AG04449 (cell line): ENCODE results near the gene MON2.

ENCODE experiments used
- CTCF ChIA-PET: fragments of 350-600 bp; formaldehyde crosslinking; extraction: SDS; loops from one replicate; lab custom pipeline; 2021; ENCODE audit warnings: antibody characterized with exemption; lab: Yijun Ruan, JAX
- POLR2A ChIA-PET: fragments of 400-600, 350-600 bp; formaldehyde crosslinking; extraction: SDS; loops from one replicate; lab custom pipeline; 2020; ENCODE audit warnings: antibody characterized with exemption, inconsistent platforms; lab: Yijun Ruan, JAX
- DNase-seq: peaks from one replicate; pipeline ENCODE4 v3.0.0-alpha.2; 2010; ENCODE audit warnings: low read depth, low spot score
- H3K4me3 ChIP-seq: 2 replicates; pipeline ENCODE4 v1.5.1; 2011; ENCODE audit warnings: low read depth, mild to moderate bottlenecking, control low read depth, low read length
- CTCF ChIP-seq: IDR thresholded peaks from one replicate; pipeline ENCODE4 v1.5.1; 2011; ENCODE audit warnings: mild to moderate bottlenecking, moderate library complexity, low read length, control low read depth, inconsistent platforms; ENCODE audit not compliant: insufficient read depth; ENCODE audit errors: missing control alignments

The MON2 gene

GRCh38 chr12:62618319-62618718 lies 151.7 kb downstream of the MON2 start:
- ChIA-PET CTCF (interaction anchor here (0.7 to 1.8 kb wide), 6 partner anchors 12 to 194 kb away, joined by 3 to 6 read pairs (median 4); no protein-coding TSS in a partner anchor), POLR2A (interaction anchor here (0.9 kb wide), 1 partner anchor 8 kb away, joined by 3 read pairs; no protein-coding TSS in a partner anchor)
- H3K4me3 ChIP-seq = no peak overlapping the region
- TF ChIP-seq CTCF = no peak
- DNase-seq = no peak

- ChIA-PET CTCF (interaction anchor here (0.7 to 1.8 kb wide), 4 partner anchors 13 to 193 kb away, joined by 3 to 6 read pairs (median 4); no protein-coding TSS in a partner anchor), POLR2A (interaction anchor here (0.9 kb wide), 1 partner anchor 9 kb away, joined by 3 read pairs; no protein-coding TSS in a partner anchor)
- no peak for DNase-seq
- H3K4me3 ChIP-seq = no peak overlapping the region
- no peak for TF ChIP-seq CTCF
Observed at GRCh38 chr12:62618930-62619329, 152.3 kb downstream of the MON2 start.

GRCh38 chr12:62621101-62621638 lies 154.5 kb downstream of the MON2 start:
- no peak overlapping the region for H3K4me3 ChIP-seq
- ChIA-PET POLR2A (interaction anchor here (1.0 to 1.7 kb wide), 4 partner anchors 18 to 103 kb away, joined by 3 to 5 read pairs (median 3); no protein-coding TSS in a partner anchor), CTCF (interaction anchor here (1.0 to 1.7 kb wide), 3 partner anchors 40 to 177 kb away, joined by 4 to 5 read pairs (median 5); no protein-coding TSS in a partner anchor)
- DNase-seq = no peak
- TF ChIP-seq CTCF = no peak

GRCh38 chr12:62622177-62622576 lies 155.6 kb downstream of the MON2 start:
- POLR2A ChIA-PET = interaction anchor here (1.0 to 1.1 kb wide), 2 partner anchors 19 to 81 kb away, joined by 3 read pairs; no protein-coding TSS in a partner anchor
- no peak for DNase-seq

GRCh38 chr12:62625228-62625627 lies 158.6 kb downstream of the MON2 start:
- ChIA-PET POLR2A (interaction anchor here (2.4 kb wide), 1 partner anchor 22 kb away, joined by 7 read pairs; no protein-coding TSS in a partner anchor), CTCF (interaction anchor here (0.7 to 1.5 kb wide), 5 partner anchors 20 to 188 kb away, joined by 3 to 4 read pairs (median 3); no protein-coding TSS in a partner anchor)

More at GRCh38 chr12:62622177-62622576, 155.6 kb downstream of the MON2 start:
- CTCF ChIA-PET = no interaction called here
- H3K4me3 ChIP-seq = no peak overlapping the region
- no peak for TF ChIP-seq CTCF

More at GRCh38 chr12:62625228-62625627, 158.6 kb downstream of the MON2 start:
- no peak for DNase-seq
- TF ChIP-seq CTCF = no peak
- H3K4me3 ChIP-seq = no peak overlapping the region
